GM12891 (cell line): ENCODE measurements around the gene PDIA2.

Experiments
- DNase-seq: peaks from one replicate; pipeline ENCODE4 v3.0.0; 2011; ENCODE audit warnings: low spot score; ENCODE audit not compliant: insufficient read length
- FAIRE-seq: peaks from 2 replicates; lab custom pipeline; 2011; peaks lifted over from hg19 to GRCh38; lab: Jason Lieb, UNC
- PAX5 ChIP-seq: IDR thresholded peaks from 2 replicates; pipeline ENCODE4 v1.6.1; 2011; ENCODE audit warnings: low read length, moderate library complexity, mild to moderate bottlenecking; ENCODE audit not compliant: insufficient read depth, severe bottlenecking
- POLR2A ChIP-seq: IDR thresholded peaks from 2 replicates; pipeline ENCODE4 v1.6.1; 2011; ENCODE audit warnings: low read depth, low read length, control low read depth
- POLR2AphosphoS5 ChIP-seq: IDR thresholded peaks from 2 replicates; pipeline ENCODE4 v1.6.1; 2011; ENCODE audit warnings: low read depth, low read length, control low read depth
- POU2F2 ChIP-seq: IDR thresholded peaks from 2 replicates; pipeline ENCODE4 v1.6.1; 2011; ENCODE audit warnings: low read depth, mild to moderate bottlenecking, control low read depth, low read length, moderate library complexity
- SPI1 ChIP-seq: IDR thresholded peaks from 2 replicates; pipeline ENCODE4 v1.6.1; 2011; ENCODE audit warnings: low read depth, low read length, control low read depth
- TAF1 ChIP-seq: IDR thresholded peaks from 2 replicates; pipeline ENCODE4 v1.6.1; 2011; ENCODE audit warnings: low read depth, low read length, control low read depth

The PDIA2 gene

GRCh38 chr16:286491-287297 lies 3.7 kb downstream of the PDIA2 start:
- no peak for TF ChIP-seq TAF1
- no peak for TF ChIP-seq POLR2A
- no peak for TF ChIP-seq POLR2AphosphoS5
- no peak for TF ChIP-seq POU2F2
- no peak for TF ChIP-seq SPI1
- TF ChIP-seq PAX5, result no peak
- DNase-seq (no peak), FAIRE-seq (no peak)

- TF ChIP-seq POU2F2, result no peak
- TF ChIP-seq PAX5, result no peak
- no peak for TF ChIP-seq TAF1
- TF ChIP-seq POLR2A, result no peak
- no peak for TF ChIP-seq POLR2AphosphoS5
- no peak for TF ChIP-seq SPI1
- FAIRE-seq (no peak), DNase-seq (no peak)
These were observed 4.4 kb downstream of the PDIA2 start for GRCh38 chr16:287298-287811.

- DNase-seq (no peak), FAIRE-seq (no peak)
- TF ChIP-seq POU2F2 (no peak), POLR2A (no peak), PAX5 (no peak), TAF1 (no peak)
These were observed 5.3 kb downstream of the PDIA2 start for GRCh38 chr16:287981-288920.

GRCh38 chr16:289395-289997 lies 6.5 kb downstream of the PDIA2 start:
- TF ChIP-seq SPI1 (no peak), POLR2A (no peak), PAX5 (no peak), POLR2AphosphoS5 (no peak), POU2F2 (no peak), TAF1 (no peak)
- FAIRE-seq, result no peak
- DNase-seq, result no peak

- TF ChIP-seq POLR2AphosphoS5, result no peak
These were observed 7.2 kb downstream of the PDIA2 start for GRCh38 chr16:290015-290680.

GRCh38 chr16:290681-291405 lies 7.9 kb downstream of the PDIA2 start:
- no peak for FAIRE-seq
- TF ChIP-seq POLR2A, result no peak
- no peak for TF ChIP-seq POU2F2
- no peak for DNase-seq

More at GRCh38 chr16:290015-290680, 7.2 kb downstream of the PDIA2 start:
- FAIRE-seq, result no peak
- no peak for DNase-seq

GRCh38 chr16:291539-291938 lies 8.6 kb downstream of the PDIA2 start:
- no peak for TF ChIP-seq POLR2AphosphoS5
- no peak for TF ChIP-seq POU2F2
- no peak for TF ChIP-seq SPI1
- no peak for TF ChIP-seq POLR2A
- no peak for TF ChIP-seq PAX5
- TF ChIP-seq TAF1, result no peak
- DNase-seq (no peak), FAIRE-seq (no peak)

- no peak for TF ChIP-seq POU2F2
- no peak for TF ChIP-seq PAX5
- TF ChIP-seq TAF1, result no peak
- no peak for TF ChIP-seq POLR2A
- TF ChIP-seq POLR2AphosphoS5, result no peak
- TF ChIP-seq SPI1, result no peak
- FAIRE-seq, result no peak
These were observed 10.2 kb downstream of the PDIA2 start for GRCh38 chr16:293043-293775.

More at GRCh38 chr16:293043-293775, 10.2 kb downstream of the PDIA2 start:
- no peak for DNase-seq
